NT2/D1 (cell line): ENCODE measurements around the gene TFIP11.

Source experiments
- SUZ12 ChIP-seq: IDR thresholded peaks from 2 replicates; pipeline ENCODE4 v1.6.1; 2011; ENCODE audit not compliant: insufficient read length, insufficient read depth; ENCODE audit errors: extremely low read depth
- ZNF274 ChIP-seq: IDR thresholded peaks from 2 replicates; pipeline ENCODE4 v1.6.1; 2011; ENCODE audit warnings: mild to moderate bottlenecking, low read depth, low read length

DNA sequence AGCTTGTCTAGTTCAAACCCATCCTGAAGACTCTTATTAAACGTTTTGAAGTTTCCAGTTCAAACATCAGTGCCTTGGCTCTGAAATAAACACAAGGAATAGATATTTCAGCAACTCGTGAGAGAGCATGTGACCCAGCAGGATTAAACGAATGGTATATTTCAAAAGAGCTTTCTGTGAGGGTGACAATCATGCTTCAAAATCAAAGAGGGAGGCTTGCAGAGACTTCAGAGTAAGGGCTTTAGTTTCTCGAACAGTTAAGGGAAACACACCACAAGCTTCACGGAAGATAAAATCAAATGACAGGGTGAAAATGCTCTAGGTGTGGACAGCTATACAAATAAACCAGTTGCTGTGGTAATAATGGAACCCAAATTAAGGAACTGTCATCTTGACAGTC is 30.1 kb downstream of the TFIP11 start:
- no peak for TF ChIP-seq ZNF274
- TF ChIP-seq SUZ12 = no peak
